ENCODE data around the gene NT5DC1.
"Not testable (repeated sequence)": the region's sequence is repeated elsewhere in the genome, so short reads cannot be mapped to it uniquely, and the experiment has no call there.

NT5DC1 gene

GRCh38 chr6:116088946-116089345 lies 11.7 kb upstream of the NT5DC1 start:
- no peak for DNase-seq

- DNase-seq = no peak
Observed at GRCh38 chr6:116090251-116090650, 10.4 kb upstream of the NT5DC1 start.

- no peak for DNase-seq
Observed at GRCh38 chr6:116094041-116094440, 6.6 kb upstream of the NT5DC1 start.

- not testable (repeated sequence) for DNase-seq
Observed at GRCh38 chr6:116096048-116096759, 4.4 kb upstream of the NT5DC1 start.

- no peak for DNase-seq
Observed at GRCh38 chr6:116096979-116097816, 3.5 kb upstream of the NT5DC1 start.

GRCh38 chr6:116099036-116099435 lies 1.6 kb upstream of the NT5DC1 start:
- DNase-seq = no peak

GRCh38 chr6:116101302-116101718 lies 657 bp downstream of the NT5DC1 start:
- peak in 1 of 56 donors; percentile 51 for DNase-seq

GRCh38 chr6:116101790-116102189 lies 1.1 kb downstream of the NT5DC1 start:
- no peak for DNase-seq

GRCh38 chr6:116102873-116103272 lies 2.2 kb downstream of the NT5DC1 start:
- DNase-seq = no peak

- no peak for DNase-seq
Observed at GRCh38 chr6:116104636-116105035, 4.0 kb downstream of the NT5DC1 start.

GRCh38 chr6:116105247-116105646 lies 4.6 kb downstream of the NT5DC1 start:
- DNase-seq = no peak

GRCh38 chr6:116106146-116106545 lies 5.5 kb downstream of the NT5DC1 start:
- DNase-seq = no peak

GRCh38 chr6:116108836-116109235 lies 8.2 kb downstream of the NT5DC1 start:
- peak in 1 of 56 donors; percentile 11 for DNase-seq

GRCh38 chr6:116111552-116112528 lies 11.2 kb downstream of the NT5DC1 start:
- no peak for DNase-seq

- DNase-seq = no peak
Observed at GRCh38 chr6:116113386-116113785, 12.7 kb downstream of the NT5DC1 start.

GRCh38 chr6:116115781-116116180 lies 15.1 kb downstream of the NT5DC1 start:
- DNase-seq = no peak

- no peak for DNase-seq
Observed at GRCh38 chr6:116118608-116119007, 18.0 kb downstream of the NT5DC1 start.

GRCh38 chr6:116120430-116120829 lies 19.8 kb downstream of the NT5DC1 start:
- no peak for DNase-seq

- no peak for DNase-seq
Observed at GRCh38 chr6:116126032-116126431, 25.4 kb downstream of the NT5DC1 start, which contains the start of gene COL10A1. TSS of gene COL10A1 (minus strand) at chr6:116126132. CDS start at chr6:116125492, 640 bp downstream.

GRCh38 chr6:116127771-116128493 lies 27.3 kb downstream of the NT5DC1 start:
- no peak for DNase-seq

- no peak for DNase-seq
Observed at GRCh38 chr6:116133453-116133852, 32.8 kb downstream of the NT5DC1 start.

All from amygdala (tissue), 56 donors.